PC-9 (cell line): ENCODE data around the gene SLC2A9.

Source experiments
- CTCF ChIP-seq: fragments of 200-600 bp; sonication (generic); conservative IDR thresholded peaks from 2 replicates; pipeline ENCODE4 v1.6.1; 2017; ENCODE audit warnings: mixed run types, antibody characterized with exemption, mild to moderate bottlenecking, moderate library complexity
- EZH2 ChIP-seq: fragments of 200-600 bp; sonication (generic); IDR thresholded peaks from 2 replicates; pipeline ENCODE4 v1.8.0; 2017; ENCODE audit warnings: antibody characterized with exemption, low read depth

GRCh38 chr4:9953089-9953488, 68.2 kb downstream of the SLC2A9 start:
- TF ChIP-seq CTCF (no peak), EZH2 (no peak)
